Duodenal mucosa (tissue), 2 donors: ENCODE results near the gene ABTB1.
"Not testable (repeated sequence)": the region's sequence is repeated elsewhere in the genome, so short reads cannot be mapped to it uniquely, and the experiment has no call there.

Experiments used
- H3K27ac ChIP-seq: one replicate; pipeline ENCODE4 v1.7.0; 2013; ENCODE audit warnings: low read depth, low read length
- H3K27me3 ChIP-seq, 2 donors: one replicate each; pipeline ENCODE4 v1.7.0; 2013; ENCODE audit warnings: low read length in 2 of 2, control low read depth in 1 of 2; ENCODE audit not compliant: insufficient read depth in 2 of 2, control insufficient read depth in 1 of 2
- H3K36me3 ChIP-seq, 2 donors: one replicate each; pipeline ENCODE4 v1.7.0; 2013; ENCODE audit warnings: low read length in 2 of 2, control low read depth in 1 of 2; ENCODE audit not compliant: insufficient read depth in 2 of 2, control insufficient read depth in 1 of 2
- H3K4me1 ChIP-seq, 2 donors: one replicate each; pipeline ENCODE4 v1.7.0; 2013; ENCODE audit warnings: low read length in 2 of 2, control low read depth in 1 of 2; ENCODE audit not compliant: insufficient read depth in 2 of 2, control insufficient read depth in 1 of 2
- H3K4me3 ChIP-seq, 2 donors: one replicate each; pipeline ENCODE4 v1.7.0; 2013; ENCODE audit warnings: low read length in 2 of 2, low read depth in 1 of 2
- H3K9ac ChIP-seq, 2 donors: one replicate each; pipeline ENCODE4 v1.7.0; 2013; ENCODE audit warnings: low read length in 2 of 2, low read depth in 1 of 2
- H3K9me3 ChIP-seq, 2 donors: one replicate each; pipeline ENCODE4 v1.7.0; 2013; ENCODE audit warnings: low read length in 2 of 2, control low read depth in 1 of 2; ENCODE audit not compliant: control insufficient read depth in 1 of 2

The ABTB1 gene

DNA sequence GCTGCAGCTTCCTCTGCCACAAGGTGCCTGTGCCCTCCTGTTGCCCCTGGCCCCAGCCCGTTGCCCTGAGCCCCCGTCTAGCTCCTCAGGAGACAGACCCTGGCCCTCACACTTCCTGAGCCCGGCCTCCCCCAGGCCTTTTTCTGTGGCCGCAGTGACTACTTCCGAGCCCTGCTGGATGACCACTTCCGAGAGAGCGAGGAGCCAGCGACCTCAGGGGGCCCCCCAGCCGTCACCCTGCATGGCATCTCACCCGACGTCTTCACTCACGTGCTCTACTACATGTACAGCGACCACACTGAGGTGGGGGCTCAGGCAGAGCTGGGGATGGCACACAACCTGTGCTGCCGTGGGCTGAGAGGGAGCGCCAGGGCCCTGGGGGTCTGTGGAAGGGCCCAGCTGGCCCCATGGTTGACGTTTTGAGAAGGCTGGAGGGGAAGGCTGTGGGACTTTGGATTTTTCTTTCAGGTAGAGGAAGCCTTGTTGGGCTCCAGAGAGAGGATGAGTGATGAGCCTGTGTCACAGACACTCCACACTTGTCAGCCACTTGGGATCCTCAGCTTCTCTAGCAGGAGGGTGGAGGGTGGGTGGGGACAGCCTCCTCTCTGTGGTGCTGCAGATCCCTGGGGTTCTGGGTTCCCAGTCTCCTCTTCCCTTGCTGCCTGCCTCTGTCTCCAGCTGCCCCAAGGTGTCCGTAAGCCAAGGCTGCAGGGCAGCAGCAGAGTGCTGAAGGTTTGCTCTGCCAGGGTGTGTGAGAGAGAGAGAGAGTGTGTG lies 5.0 kb downstream of the ABTB1 start:
- H3K9ac ChIP-seq = no peak overlapping the region
- H3K4me3 ChIP-seq = no peak overlapping the region
- no peak overlapping the region for H3K27ac ChIP-seq
- H3K9me3 ChIP-seq = no peaks in the 10 kb centered on the region
- H3K36me3 ChIP-seq = peaks cover 0 to 12% of the 10 kb centered on the region in 2 donors
- H3K4me1 ChIP-seq = peaks cover 8 to 14% of the 10 kb centered on the region in 2 donors
- no peaks in the 10 kb centered on the region for H3K27me3 ChIP-seq

DNA sequence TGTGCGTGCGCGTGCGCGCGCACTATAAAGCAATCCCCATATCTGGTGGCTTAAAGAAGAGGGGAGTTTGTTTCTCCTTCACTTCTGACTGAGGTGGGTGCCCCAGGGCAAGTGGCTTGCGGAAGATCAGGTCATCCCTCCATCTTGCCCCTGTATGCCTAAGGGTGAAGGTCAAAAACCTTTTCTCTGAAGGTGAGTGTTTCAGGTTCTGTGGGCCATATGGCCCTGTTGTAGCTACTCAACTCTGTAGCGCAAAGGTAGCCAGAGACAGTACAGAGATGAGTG lies 5.5 kb downstream of the ABTB1 start:
- Histone ChIP-seq H3K9me3 (no peaks in the 10 kb centered on the region), H3K4me1 (peaks cover 8 to 14% of the 10 kb centered on the region in 2 donors), H3K9ac (no peak overlapping the region), H3K27ac (no peak overlapping the region), H3K27me3 (no peaks in the 10 kb centered on the region), H3K4me3 (no peak overlapping the region), H3K36me3 (peaks cover 0 to 12% of the 10 kb centered on the region in 2 donors)

DNA sequence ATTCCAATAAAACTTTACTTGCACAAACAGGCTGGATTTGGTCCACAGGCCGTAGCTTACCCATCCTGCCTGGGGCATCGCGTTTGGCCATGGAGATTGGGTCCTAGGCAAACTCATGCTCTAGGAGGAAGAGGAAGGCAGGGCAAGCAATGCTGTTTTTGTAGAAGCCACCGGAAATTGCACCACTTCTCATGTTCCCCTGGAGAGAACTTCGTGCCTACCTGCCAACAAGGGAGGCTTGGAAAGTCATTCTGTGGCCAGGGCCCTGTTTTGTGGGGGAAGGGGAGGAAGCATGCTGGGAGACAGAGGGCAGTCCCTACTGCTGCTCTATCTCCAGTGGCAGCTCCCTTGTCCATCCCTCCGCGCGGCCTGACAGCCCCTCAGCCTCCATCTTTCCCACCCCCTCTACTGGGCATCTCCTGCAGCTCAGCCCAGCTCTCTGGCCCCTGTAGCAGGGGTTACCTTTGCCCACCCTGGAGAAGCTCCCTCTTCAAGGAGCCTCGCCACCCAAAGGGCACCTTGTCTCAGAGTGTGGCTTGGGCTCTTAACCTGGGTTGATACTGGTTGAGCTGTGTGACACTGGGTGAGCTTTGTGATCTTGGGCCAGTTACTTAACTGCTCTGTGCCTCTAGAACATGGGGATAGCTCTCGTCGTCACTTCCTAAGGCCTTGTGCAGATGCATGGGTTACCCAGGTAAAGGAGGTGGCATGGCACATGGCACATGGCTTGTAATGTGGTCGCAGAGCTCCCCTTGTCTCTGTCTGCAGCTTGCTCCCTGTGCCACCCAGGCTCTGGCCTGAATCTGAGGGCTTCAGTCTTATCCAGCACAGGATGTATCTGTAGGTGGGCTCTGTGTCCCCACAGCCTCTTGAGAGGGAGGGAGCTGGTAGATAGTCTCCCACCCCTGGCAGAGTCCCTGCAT lies 6.1 kb downstream of the ABTB1 start:
- Histone ChIP-seq H3K27me3 (no peaks in the 10 kb centered on the region), H3K9me3 (no peaks in the 10 kb centered on the region), H3K4me1 (peaks cover 3 to 7% of the 10 kb centered on the region in 2 donors), H3K27ac (no peak overlapping the region), H3K9ac (no peak overlapping the region), H3K36me3 (peaks cover 0 to 12% of the 10 kb centered on the region in 2 donors), H3K4me3 (no peak overlapping the region)

DNA sequence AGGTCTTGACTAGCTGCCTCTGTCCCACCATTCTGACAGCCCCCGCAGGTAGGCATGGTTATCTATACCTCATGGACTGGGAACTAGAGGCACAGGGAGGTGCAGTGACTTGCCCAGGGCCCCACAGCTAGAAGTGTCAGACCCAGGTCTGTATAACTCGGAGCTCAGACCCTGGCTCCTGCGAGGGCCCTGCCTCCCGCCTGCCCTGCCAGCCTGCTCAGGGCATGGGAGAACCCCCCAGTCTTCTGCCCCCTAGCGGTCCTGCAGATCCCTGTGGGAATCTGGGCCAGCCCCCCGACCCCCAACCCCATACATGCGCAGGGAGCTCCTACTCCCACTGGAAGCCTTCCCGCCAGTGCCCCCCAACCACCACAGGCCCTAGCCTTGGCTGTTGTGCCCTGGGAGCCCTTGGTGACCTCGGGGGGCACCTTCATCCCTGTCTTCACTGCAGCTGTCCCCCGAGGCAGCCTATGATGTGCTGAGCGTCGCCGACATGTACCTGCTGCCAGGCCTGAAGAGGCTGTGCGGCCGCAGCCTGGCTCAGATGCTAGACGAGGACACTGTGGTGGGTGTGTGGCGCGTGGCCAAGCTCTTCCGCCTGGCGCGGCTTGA lies 6.9 kb downstream of the ABTB1 start:
- H3K27me3 ChIP-seq = no peaks in the 10 kb centered on the region
- no peak overlapping the region for H3K9ac ChIP-seq
- H3K36me3 ChIP-seq = peaks cover 0 to 12% of the 10 kb centered on the region in 2 donors
- no peak overlapping the region for H3K27ac ChIP-seq
- no peak overlapping the region for H3K4me3 ChIP-seq
- H3K4me1 ChIP-seq = no peaks in the 10 kb centered on the region
- H3K9me3 ChIP-seq = no peaks in the 10 kb centered on the region

DNA sequence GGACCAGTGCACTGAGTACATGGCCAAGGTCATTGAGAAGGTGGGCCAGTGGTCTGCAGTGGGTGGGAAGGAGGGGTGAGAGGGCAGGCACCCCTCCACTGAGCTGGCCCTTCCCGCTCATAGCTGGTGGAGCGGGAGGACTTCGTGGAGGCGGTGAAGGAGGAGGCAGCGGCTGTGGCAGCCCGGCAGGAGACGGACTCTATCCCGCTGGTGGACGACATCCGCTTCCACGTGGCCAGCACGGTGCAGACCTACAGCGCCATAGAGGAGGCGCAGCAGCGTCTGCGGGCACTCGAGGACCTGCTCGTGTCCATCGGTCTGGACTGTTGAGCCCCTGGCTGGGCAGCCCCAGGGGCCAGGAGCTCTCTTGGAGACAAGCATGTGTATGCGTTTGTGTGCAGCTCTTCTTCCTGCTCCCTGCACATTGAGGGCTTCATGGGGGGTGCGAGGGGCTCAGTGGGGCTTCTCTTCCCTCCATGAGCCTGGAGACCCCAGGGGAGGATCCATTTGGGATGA lies 7.5 kb downstream of the ABTB1 start:
- Histone ChIP-seq H3K27ac (no peak overlapping the region), H3K4me1 (no peaks in the 10 kb centered on the region), H3K9ac (no peak overlapping the region), H3K9me3 (no peaks in the 10 kb centered on the region), H3K4me3 (no peak overlapping the region), H3K27me3 (no peaks in the 10 kb centered on the region), H3K36me3 (peaks cover 0 to 12% of the 10 kb centered on the region in 2 donors)

DNA sequence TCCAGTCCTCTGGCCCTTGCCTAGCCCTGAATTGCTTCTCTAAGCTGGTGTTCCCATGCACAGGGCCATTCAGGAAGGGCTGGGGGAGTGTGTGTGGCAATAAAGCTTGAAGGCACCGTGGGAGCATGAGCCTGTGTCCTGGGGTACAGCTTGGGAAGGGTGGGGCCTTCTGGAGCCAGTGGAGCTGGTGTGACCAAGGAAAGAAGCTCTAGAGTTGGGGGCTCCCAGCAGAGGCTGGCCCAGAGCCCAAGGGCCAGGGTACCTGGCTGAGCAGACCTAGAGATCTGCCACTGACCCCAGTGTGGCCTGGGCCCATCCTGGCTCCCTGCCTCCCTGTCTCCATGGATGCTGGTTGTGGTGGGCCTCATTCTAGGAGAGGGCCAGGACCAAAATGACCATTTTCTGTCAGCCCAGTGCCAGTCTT lies 8.1 kb downstream of the ABTB1 start:
- Histone ChIP-seq H3K36me3 (peaks cover 0 to 12% of the 10 kb centered on the region in 2 donors), H3K9ac (no peak overlapping the region), H3K27ac (no peak overlapping the region), H3K9me3 (no peaks in the 10 kb centered on the region), H3K4me1 (no peaks in the 10 kb centered on the region), H3K4me3 (no peak overlapping the region), H3K27me3 (no peaks in the 10 kb centered on the region)

DNA sequence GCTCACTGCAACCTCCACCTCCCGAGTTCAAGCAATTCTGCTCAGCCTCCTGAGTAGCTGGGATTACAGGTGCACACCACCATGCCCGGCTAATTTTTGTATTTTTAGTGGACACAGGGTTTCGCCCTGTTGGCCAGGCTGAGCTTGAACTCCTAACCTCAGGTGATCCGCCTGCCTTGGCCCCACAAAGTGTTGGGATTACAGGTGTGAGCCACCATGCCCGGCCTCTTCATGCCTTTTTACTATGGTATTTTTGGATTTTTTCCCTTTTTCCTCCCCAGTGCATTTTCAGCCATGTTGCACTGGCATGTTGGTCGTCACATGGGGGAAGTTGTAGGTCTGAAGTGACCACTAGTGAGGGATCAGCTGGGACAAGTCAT lies 9.4 kb downstream of the ABTB1 start:
- not testable (repeated sequence) for H3K4me3 ChIP-seq, H3K4me1 ChIP-seq, H3K27ac ChIP-seq, H3K27me3 ChIP-seq, H3K9ac ChIP-seq, H3K9me3 ChIP-seq, H3K36me3 ChIP-seq

DNA sequence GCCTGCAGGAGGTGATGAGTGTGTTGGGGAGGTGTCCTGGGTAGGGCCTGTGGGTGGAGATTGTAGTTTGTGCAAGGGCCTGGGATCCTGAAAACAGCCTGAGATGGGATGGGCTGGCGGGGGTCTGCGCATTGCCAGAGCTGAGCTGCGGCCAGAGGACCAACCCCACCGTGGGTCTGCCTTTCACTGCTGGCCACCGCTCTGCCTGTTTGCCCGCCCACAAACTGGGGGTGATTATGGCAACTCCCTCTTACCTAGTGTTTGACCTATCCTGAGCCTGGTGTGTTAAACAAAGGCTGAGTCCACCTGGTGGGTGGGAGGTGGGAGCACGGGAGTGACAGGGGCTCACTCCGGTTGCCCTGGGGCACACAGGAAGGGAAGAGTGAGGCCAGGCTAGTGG lies 9.8 kb downstream of the ABTB1 start:
- Histone ChIP-seq H3K9me3 (no peaks in the 10 kb centered on the region), H3K4me1 (no peaks in the 10 kb centered on the region), H3K27ac (no peak overlapping the region), H3K27me3 (no peaks in the 10 kb centered on the region), H3K36me3 (peaks cover 0 to 7% of the 10 kb centered on the region in 2 donors), H3K9ac (no peak overlapping the region), H3K4me3 (no peak overlapping the region)

DNA sequence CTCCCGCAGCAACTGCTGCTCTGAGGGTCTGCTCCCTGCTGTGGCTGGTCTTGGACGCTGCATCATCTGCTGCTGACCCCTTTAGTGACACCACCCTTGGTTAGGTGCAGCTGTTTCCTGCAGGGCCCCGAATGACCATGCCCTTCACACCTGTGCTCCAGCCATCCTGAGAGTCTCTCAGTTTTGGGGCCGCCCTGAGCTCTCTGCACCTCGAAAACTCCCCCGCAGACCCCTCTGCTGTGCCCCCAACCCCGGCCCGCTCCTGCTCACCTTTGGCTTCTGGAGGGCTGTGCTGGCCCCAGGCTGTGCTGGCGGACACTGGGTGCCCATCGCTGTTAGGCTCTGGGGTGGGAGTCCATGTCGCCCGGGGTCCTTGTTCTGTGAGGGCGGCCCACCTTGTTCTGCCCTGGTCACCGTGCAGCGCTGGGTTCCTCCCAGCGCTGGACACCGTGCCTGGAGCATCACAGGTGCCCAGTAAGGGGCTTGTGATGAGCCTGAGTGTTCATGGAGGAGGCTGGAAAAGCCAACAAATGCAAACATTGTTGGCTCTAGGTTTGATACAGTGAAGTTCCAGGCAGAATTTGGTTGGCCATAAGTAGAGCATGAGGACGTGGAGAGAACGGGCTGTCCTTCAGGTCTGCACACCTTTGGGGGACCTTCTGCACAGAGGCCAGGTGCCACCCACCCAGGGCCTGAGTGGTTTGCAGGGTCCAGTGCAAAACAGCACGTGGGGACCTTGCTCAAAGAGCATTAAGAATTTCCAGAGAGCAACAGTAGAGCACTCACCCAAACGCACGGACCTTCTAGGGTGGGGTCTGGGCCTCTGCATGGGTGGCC lies 12.3 kb downstream of the ABTB1 start:
- Histone ChIP-seq H3K4me1 (no peaks in the 10 kb centered on the region), H3K9me3 (no peaks in the 10 kb centered on the region), H3K27ac (no peak overlapping the region), H3K4me3 (no peak overlapping the region), H3K27me3 (no peaks in the 10 kb centered on the region), H3K9ac (no peak overlapping the region), H3K36me3 (no peaks in the 10 kb centered on the region)
